A673 (cell line): Measurements from ENCODE around the gene IER3. TPM values are rescaled to one million over a fixed set of nuclear protein-coding genes. Genes with fewer than 3 reads are reported as not detected.
"Not testable (repeated sequence)": the region's sequence is repeated elsewhere in the genome, so short reads cannot be mapped to it uniquely, and the experiment has no call there.

Experiments used
- BruUV-seq: library from RNA; stranded (reverse); fragments of 400-500 nt; replicated peaks from 2 replicates; lab custom pipeline; 2021; lab: Mats Ljungman, UMichigan
- CTCF ChIA-PET: fragments of 300-600 bp; sonication (Branson Sonifier 250); formaldehyde crosslinking; loops from one replicate; lab custom pipeline; 2022; ENCODE audit warnings: antibody characterized with exemption; lab: Charles Lee
- POLR2A ChIA-PET: fragments of 300-600 bp; sonication (Branson Sonifier 250); formaldehyde crosslinking; loops from one replicate; lab custom pipeline; 2022; ENCODE audit warnings: antibody characterized with exemption; ENCODE audit not compliant: low non-redundant PET; lab: Charles Lee
- DNase-seq: peaks from one replicate; pipeline ENCODE4 v3.0.0-alpha.2; 2015; ENCODE audit warnings: low spot score
- H3K27ac ChIP-seq: fragments of 200-600 bp; sonication (generic); 2 replicates; pipeline ENCODE4 v1.5.1; 2016; ENCODE audit warnings: mixed run types, low read depth, mild to moderate bottlenecking, mixed read lengths, antibody characterized with exemption, low read length; ENCODE audit not compliant: poor library complexity, severe bottlenecking
- H3K27me3 ChIP-seq: fragments of 200-600 bp; sonication (generic); replicated peaks from 2 replicates; pipeline ENCODE4 v1.6.1; 2017; ENCODE audit warnings: mixed run types, low read depth, mild to moderate bottlenecking, mixed read lengths, antibody characterized with exemption, low read length; ENCODE audit not compliant: insufficient read depth, poor library complexity
- H3K36me3 ChIP-seq: fragments of 200-600 bp; sonication (generic); 2 replicates; pipeline ENCODE4 v1.6.1; 2016; ENCODE audit warnings: mixed run types, mild to moderate bottlenecking, mixed read lengths, antibody characterized with exemption, low read length; ENCODE audit not compliant: insufficient read depth, poor library complexity, severe bottlenecking
- H3K4me1 ChIP-seq: fragments of 200-600 bp; sonication (generic); 2 replicates; pipeline ENCODE4 v1.6.1; 2017; ENCODE audit warnings: mixed run types, mild to moderate bottlenecking, mixed read lengths, antibody characterized with exemption, low read length; ENCODE audit not compliant: insufficient read depth, poor library complexity, severe bottlenecking
- H3K4me3 ChIP-seq: fragments of 200-600 bp; sonication (generic); 2 replicates; pipeline ENCODE4 v1.5.1; 2016; ENCODE audit warnings: low read depth, mixed run types, mild to moderate bottlenecking, mixed read lengths, low read length; ENCODE audit not compliant: poor library complexity, severe bottlenecking
- H3K9me3 ChIP-seq: fragments of 200-600 bp; sonication (generic); 2 replicates; pipeline ENCODE4 v1.6.1; 2016; ENCODE audit warnings: mixed run types, low read depth, mild to moderate bottlenecking, mixed read lengths, antibody characterized with exemption, low read length; ENCODE audit not compliant: poor library complexity, severe bottlenecking
- EZH2 ChIP-seq: fragments of 200-600 bp; sonication (generic); IDR thresholded peaks from 2 replicates; pipeline ENCODE4 v1.6.1; 2017; ENCODE audit warnings: borderline replicate concordance, low read depth, mild to moderate bottlenecking, mixed read lengths, antibody characterized with exemption, low read length; ENCODE audit not compliant: poor library complexity, severe bottlenecking
- intact Hi-C: fragments of 100-400 bp; cut with micrococcal nuclease; formaldehyde crosslinking; loops from one replicate; pipeline ENCODE4 v1.10.0; 2022; ENCODE audit not compliant: unreplicated experiment
- total RNA-seq: library from RNA; stranded (reverse); gene quantifications from 2 replicates; pipeline ENCODE4 v1.2.3, GENCODE V29; 2021
- TF ChIP-seq, protein P1 (sequence below): fragments of 300-800, 200-600 bp; sonication (generic); conservative IDR thresholded peaks from 2 replicates; pipeline ENCODE4 v1.5.1; 2017; ENCODE audit warnings: low read depth, mild to moderate bottlenecking, antibody characterized with exemption, low read length, moderate library complexity, mixed read lengths

IER3 gene
- total RNA-seq, 1 experiment from 2014 or later = 34.6 TPM

- Histone ChIP-seq H3K27ac (no peak overlapping the region), H3K9me3 (no peaks in the 10 kb centered on the region), H3K4me3 (no peak overlapping the region), H3K4me1 (peaks cover 33% of the 10 kb centered on the region), H3K36me3 (no peaks in the 10 kb centered on the region), H3K27me3 (no peaks in the 10 kb centered on the region)
- BruUV-seq = no TSS peak
- intact Hi-C loops = no loop called here
- ChIA-PET CTCF (no interaction called here), POLR2A (interaction anchor here (0.6 kb wide), 1 partner anchor 125 kb away, joined by 6 read pairs; no protein-coding TSS in a partner anchor)
- no peak for TF ChIP-seq EZH2
- TF ChIP-seq, protein P1, sequence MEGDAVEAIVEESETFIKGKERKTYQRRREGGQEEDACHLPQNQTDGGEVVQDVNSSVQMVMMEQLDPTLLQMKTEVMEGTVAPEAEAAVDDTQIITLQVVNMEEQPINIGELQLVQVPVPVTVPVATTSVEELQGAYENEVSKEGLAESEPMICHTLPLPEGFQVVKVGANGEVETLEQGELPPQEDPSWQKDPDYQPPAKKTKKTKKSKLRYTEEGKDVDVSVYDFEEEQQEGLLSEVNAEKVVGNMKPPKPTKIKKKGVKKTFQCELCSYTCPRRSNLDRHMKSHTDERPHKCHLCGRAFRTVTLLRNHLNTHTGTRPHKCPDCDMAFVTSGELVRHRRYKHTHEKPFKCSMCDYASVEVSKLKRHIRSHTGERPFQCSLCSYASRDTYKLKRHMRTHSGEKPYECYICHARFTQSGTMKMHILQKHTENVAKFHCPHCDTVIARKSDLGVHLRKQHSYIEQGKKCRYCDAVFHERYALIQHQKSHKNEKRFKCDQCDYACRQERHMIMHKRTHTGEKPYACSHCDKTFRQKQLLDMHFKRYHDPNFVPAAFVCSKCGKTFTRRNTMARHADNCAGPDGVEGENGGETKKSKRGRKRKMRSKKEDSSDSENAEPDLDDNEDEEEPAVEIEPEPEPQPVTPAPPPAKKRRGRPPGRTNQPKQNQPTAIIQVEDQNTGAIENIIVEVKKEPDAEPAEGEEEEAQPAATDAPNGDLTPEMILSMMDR = no peak
- DNase-seq = no peak
Observed at GRCh38 chr6:30767158-30767943, 23.0 kb upstream of the IER3 start.

DNA sequence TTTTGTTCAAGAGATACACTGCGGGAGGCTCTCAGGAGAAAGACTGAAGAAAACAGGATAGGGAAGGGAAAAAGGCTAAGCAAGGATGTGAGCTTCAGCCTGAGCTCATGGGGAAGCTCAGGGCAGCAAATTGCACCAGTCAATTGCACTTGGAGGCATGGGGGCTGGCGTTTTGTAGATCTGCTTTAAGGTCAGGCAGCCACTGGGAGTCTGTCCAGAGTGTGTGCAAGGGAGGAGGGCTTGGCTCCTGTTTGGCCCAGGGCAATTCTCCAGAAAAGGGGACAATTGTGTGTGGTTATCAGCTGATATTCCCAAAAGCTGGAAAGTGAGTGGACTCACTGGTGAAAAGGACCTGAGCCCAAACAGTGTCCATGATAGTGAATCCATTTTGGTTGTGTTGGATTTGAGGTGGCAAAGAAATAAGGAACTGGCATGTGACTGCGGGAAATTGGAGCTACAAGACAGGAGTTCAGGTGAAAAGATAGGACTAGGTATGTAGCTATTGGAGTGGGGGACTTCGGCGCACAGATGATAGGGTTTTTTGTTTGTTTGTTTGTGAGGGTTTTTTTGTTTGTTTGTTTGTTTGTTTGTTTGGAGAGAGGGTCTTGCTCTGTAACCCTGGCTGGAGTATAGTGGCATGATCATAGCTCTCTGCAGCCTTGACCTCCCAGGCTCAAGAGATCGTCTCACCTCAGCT is 22.3 kb upstream of the IER3 start:
- Histone ChIP-seq H3K4me3 (no peak overlapping the region), H3K4me1 (peaks cover 33% of the 10 kb centered on the region), H3K27me3 (no peaks in the 10 kb centered on the region), H3K27ac (no peak overlapping the region), H3K36me3 (no peaks in the 10 kb centered on the region), H3K9me3 (no peaks in the 10 kb centered on the region)
- DNase-seq = no peak
- POLR2A ChIA-PET = interaction anchor here (0.6 kb wide), 1 partner anchor 124 kb away, joined by 6 read pairs; no protein-coding TSS in a partner anchor
- CTCF ChIA-PET = no interaction called here
- no TSS peak for BruUV-seq
- no peak for TF ChIP-seq EZH2
- TF ChIP-seq, protein P1 = no peak
- intact Hi-C loops = no loop called here

DNA sequence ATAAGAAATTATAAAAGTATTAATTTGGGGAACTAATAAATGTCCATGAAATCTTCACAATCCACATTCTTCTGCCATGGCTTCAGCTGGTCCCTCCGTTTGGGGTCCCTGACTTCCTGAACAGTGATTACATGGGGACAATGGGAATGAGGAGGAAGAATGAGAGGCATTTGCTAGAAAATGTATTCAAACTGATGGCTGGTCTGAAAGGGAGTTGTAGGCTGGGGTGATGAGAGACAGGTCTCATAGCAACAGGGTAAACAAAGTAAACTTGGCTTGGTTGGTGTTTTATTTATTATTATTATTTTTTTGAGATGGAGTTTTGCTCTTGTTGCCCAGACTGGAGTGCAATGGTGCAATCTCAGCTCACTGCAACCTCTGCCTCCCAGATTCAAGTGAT is 21.1 kb upstream of the IER3 start:
- H3K4me3 ChIP-seq, H3K27ac ChIP-seq, BruUV-seq, H3K9me3 ChIP-seq, CTCF ChIA-PET, H3K36me3 ChIP-seq, POLR2A ChIA-PET, intact Hi-C loops, H3K27me3 ChIP-seq: not testable (repeated sequence)
- peak; percentile 37 for DNase-seq
- H3K4me1 ChIP-seq = peaks cover 33% of the 10 kb centered on the region

DNA sequence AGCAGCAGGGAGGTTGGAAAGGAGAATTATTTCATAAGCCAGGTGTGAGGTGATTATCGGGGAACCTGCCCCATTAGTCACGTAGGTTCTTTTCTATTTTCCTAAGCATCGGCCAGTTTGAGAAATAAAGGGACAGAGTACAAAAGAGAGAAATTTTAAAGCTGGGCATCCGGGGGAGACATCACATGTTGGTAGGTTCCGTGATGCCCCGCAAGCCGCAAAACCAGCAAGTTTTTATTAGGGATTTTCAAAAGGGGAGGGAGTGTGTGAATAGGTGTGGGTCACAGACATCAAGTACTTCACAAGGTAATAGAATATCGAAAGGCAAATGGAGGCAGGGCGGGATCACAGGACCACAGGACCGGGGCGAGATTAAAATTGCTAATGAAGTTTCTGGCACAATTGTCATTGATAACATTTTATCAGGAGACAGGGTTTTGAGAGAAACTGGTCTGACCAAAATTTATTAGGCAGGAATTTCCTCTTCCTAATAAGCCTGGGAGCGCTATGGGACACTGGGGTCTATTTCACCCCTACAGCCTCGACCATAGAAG is 20.2 kb upstream of the IER3 start:
- H3K4me1 ChIP-seq = peaks cover 27% of the 10 kb centered on the region
- DNase-seq, intact Hi-C loops, H3K36me3 ChIP-seq, H3K4me3 ChIP-seq, H3K9me3 ChIP-seq, H3K27ac ChIP-seq, BruUV-seq, H3K27me3 ChIP-seq: not testable (repeated sequence)
- ChIA-PET CTCF (interaction anchor here (0.5 to 0.6 kb wide), 2 partner anchors 9 to 61 kb away, joined by 3 to 5 read pairs; no protein-coding TSS in a partner anchor), POLR2A (interaction anchor here (0.6 to 1.2 kb wide), 2 partner anchors 27 to 150 kb away, joined by 5 to 7 read pairs; no protein-coding TSS in a partner anchor)
